Measurements from ENCODE around the gene MYT1. TPM values are rescaled to one million over a fixed set of nuclear protein-coding genes. Genes with fewer than 3 reads are reported as not detected.
A peak's percentile ranks its signal among the peaks of the same experiment; 100 is the strongest.

MYT1 gene
- total and polyA plus RNA-seq, 2 of the 13 experiments (the other 11 are each of a cell fraction or from before 2014, with no cell fraction given): 0.58 to 2.5 TPM

- H3K4me2 ChIP-seq (ENCODE audit: low read depth, low read length): no peak overlapping the region
- no peaks in the 10 kb centered on the region for H3K79me2 ChIP-seq (ENCODE audit: insufficient read depth, low read length)
- no peak for ATAC-seq
- no peak for FAIRE-seq
- intact Hi-C loops (cut with micrococcal nuclease; ENCODE audit: unreplicated experiment) (no loop called here), in situ Hi-C loops (cut with HindIII; ENCODE audit: extremely low pct_ligation_motif_present, low pct_unique_long_range_greater_than_20kb) (loop anchor here (5.0 kb wide), 1 partner anchor 33 kb away; the partner anchor contains the start of genes LKAAEAR1 and OPRL1)
- no peak for DNase-seq (ENCODE audit: low spot score)
- CTCF ChIA-PET (ENCODE audit: low intra/inter-chr PET ratio, low total read pairs): no interaction called here
- H4K20me1 ChIP-seq (ENCODE audit: insufficient read depth, low read length): peaks cover 3% of the 10 kb centered on the region; the same call in 1 of the 2 replicates
- no peak overlapping the region for H2AFZ ChIP-seq (ENCODE audit: low read length)
- POLR2A ChIA-PET: no interaction called here
- H3K4me1 ChIP-seq (ENCODE audit: insufficient read depth, low read length): peaks cover 28% of the 10 kb centered on the region
- H3K27me3 ChIP-seq (ENCODE audit: control insufficient read depth in 1 of 2, insufficient read depth in 2 of 2, low read length in 2 of 2): peaks cover 25 to 50% of the 10 kb centered on the region in 2 experiments
- H3K36me3 ChIP-seq (replicated peaks in 1 of 2; ENCODE audit: control insufficient read depth in 1 of 2, insufficient read depth in 2 of 2, low read length in 2 of 2): no peaks in the 10 kb centered on the region
- BruUV-seq (replicated peaks): no TSS peak
- no peaks in the 10 kb centered on the region for H3K9me3 ChIP-seq (ENCODE audit: low read length)
- TF ChIP-seq ZNF20 (CRISPR knock-in tag; IDR thresholded peaks at IDR 0.05) (no peak), ZNF598 (CRISPR knock-in tag; IDR thresholded peaks at IDR 0.05; ENCODE audit: borderline replicate concordance) (no peak), BCL3 (CRISPR knock-in tag; IDR thresholded peaks at IDR 0.05) (no peak), RFX1 (IDR thresholded peaks at IDR 0.05) (peak; percentile 40; the same call in 1 of the 2 replicates), MNT (IDR thresholded peaks at IDR 0.05) (peak; percentile 99), HNRNPL (IDR thresholded peaks at IDR 0.05; ENCODE audit: low read depth, low read length) (0 out of 2 replicates have a peak, but pooled peaks have one; percentile 30)
- no peak overlapping the region for H3K4me3 ChIP-seq (replicated peaks in 1 of 3; ENCODE audit: insufficient read depth in 1 of 3, low read depth in 2 of 3, low read length in 3 of 3)
- H3K27ac ChIP-seq (ENCODE audit: extremely low read length, insufficient read depth, low read length): no peak overlapping the region
- H3K9ac ChIP-seq (ENCODE audit: insufficient read depth, low read depth, low read length): no peak overlapping the region
- WGBS (ENCODE audit: low lambda C conversion rate): 37% methylated on average over 14 of the region's 14 CpGs
These were observed 48.9 kb upstream of the MYT1 start for GRCh38 chr20:64115171-64115911.

All from HepG2 (cell line).